HG03457 (cell line): ENCODE results near the gene RAI1.

ENCODE experiments used
- ATAC-seq: cut with Tn5 transposase; IDR thresholded peaks from one replicate; pipeline ENCODE4 v1.9.1; 2021; ENCODE audit warnings: moderate number of reproducible peaks; ENCODE audit not compliant: unreplicated experiment

The RAI1 gene

GRCh38 chr17:17713839-17714238 is 32.6 kb downstream of the RAI1 start:
- no peak for ATAC-seq

- ATAC-seq: no peak
These were observed 33.1 kb downstream of the RAI1 start for GRCh38 chr17:17714261-17714866.

DNA sequence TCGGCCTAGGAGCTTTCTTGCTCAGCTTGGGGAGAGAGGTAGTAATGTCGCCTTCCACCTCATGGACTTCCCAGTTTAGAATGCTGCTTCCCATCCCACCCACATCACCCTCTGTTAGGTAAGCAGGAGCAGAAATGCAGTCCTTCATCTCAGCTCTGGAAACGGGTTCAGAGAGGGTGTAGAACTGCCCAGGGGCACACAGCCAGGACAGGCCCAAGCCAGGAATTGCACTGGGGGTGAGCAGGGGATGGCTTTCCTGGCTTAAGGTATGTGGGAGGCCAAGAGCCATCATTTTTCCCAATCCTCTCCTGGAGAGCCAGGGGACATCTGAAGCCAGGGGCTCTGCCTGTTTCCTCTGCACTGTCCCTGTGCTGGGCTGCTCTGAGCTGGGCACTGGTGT is 33.6 kb downstream of the RAI1 start:
- ATAC-seq: no peak

- ATAC-seq: no peak
These were observed 35.7 kb downstream of the RAI1 start for GRCh38 chr17:17716837-17717523.

- no peak for ATAC-seq
These were observed 37.0 kb downstream of the RAI1 start for GRCh38 chr17:17718251-17718650.

DNA sequence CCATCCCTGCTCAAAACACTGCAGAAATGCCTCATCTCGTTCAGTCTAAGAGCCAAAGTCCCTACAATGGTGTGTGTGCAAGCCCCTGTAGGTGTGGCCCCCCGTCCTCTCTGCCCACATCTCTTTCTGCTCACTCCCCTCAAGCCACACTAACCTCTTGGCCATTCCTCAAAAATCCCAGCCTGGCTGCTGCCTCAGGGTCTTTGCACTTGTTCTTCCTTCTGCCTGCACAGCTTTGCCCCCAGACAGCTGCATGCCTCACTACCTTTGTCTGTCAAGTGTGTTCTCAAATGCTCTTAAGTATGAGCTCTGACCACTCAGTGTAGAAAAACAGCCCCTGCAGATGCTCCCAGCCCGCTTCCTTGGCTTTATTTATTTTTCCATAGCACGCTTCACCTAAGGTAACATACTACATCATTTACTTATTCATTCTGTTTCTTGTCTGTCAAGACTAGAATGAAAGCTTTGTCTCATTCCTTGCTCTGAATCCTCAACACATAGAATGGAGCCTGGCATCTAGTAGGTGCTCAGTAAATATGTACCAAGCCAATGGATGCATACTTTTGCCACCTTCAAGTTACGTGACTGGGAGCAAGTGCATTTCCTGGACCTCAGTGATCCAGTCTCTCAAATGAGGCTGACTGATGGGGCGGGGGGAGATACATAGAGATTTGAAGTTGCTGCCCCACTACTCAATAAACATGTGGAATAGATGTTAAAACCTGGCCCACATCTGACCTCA is 38.1 kb downstream of the RAI1 start:
- ATAC-seq: no peak

DNA sequence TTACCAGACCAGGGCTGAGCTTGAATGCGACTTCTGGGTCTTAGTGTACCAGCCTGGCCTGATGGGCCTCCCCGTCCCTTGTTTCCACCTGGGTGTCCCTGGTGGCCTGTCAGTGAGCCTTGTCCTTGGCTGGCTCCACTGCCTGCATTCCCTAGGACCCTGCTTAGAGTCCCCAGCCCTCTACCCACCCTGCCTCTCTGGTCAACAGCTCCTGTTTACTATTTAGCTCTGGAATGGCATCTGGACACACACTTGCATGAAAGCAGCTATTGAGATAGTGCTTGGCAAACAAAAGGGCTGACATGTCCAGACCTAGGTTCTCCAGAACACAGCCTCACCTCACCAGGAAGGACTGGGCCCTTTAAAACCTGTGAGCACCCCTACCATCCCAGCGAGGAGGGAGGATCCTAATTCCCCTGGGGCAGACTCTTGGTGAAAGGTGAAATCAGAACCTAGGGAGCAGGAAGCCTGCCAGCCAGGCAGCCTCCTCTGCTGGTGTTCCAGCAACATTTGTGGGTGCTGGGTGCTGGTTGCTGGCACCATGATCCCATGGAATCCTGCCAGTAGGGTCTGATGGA is 38.8 kb downstream of the RAI1 start:
- ATAC-seq: no peak

- ATAC-seq: no peak
These were observed 39.9 kb downstream of the RAI1 start for GRCh38 chr17:17721140-17721668.

GRCh38 chr17:17722081-17722905 is 41.0 kb downstream of the RAI1 start:
- ATAC-seq: no peak

DNA sequence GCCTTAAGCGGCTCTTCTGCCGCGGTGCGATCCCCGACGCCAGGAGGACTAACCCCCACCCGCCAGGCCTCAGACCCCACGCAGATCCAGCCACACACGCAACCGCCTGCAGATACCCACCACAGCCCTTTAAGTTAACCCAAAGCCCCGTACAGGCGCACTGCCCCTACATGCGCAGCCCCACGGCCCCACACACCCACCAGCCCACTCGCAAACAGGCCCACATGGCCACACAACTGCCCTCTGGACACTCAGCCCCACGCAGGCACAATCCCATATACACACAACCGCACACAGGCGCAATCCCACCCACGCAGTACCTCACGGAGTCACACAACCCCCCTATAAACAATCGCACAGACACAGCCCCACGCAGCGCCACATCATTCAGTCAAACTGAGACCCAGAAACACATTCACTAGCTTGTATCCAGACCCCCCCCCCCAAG is 41.7 kb downstream of the RAI1 start:
- ATAC-seq: no peak

DNA sequence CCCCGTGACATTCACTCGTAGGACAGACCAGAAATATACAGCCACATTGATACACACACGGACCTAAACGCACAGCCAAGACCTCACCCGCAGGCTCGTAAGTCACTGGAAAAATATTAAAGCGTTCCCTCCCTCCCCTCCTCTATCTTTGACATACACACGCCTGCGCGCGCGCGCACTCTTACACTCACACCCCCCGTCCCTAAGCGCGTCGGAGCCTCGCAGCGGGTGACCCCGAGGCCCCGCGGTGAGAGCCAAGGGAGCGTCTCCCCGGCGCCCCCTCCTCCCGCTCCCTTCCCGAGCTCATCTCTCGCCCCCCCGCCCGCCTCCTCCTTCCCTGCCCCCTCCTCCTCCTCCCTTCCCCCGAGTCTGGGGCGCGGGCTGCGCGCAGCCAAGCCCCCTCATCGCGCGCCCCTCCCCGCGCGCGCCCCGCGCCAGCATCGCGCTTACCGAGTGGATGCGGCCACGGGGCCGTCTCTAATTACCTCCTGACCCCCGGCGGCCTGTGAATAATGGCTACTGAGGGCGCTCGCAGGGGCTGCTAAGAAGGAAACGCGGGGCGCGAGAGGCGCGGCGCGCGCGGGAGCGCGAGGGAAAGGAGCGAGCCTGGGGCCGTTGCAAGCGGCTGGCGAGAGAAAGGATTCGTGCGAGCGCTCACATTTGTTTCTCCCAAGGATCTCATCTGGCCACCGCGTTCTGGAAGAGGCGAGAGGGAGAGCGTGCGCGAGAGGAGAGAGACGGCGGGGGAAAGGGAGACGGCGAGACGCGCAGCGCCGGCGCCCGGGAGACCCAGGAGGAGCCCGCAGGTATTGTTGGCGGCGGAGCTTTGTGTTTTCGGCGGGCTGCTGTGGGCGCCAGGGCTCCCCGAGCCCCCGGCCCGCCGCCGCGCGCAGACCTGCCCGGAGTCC is 42.4 kb downstream of the RAI1 start:
- no peak for ATAC-seq

GRCh38 chr17:17724307-17725010 is 43.2 kb downstream of the RAI1 start:
- no peak for ATAC-seq

GRCh38 chr17:17725011-17725751 is 43.9 kb downstream of the RAI1 start:
- ATAC-seq: no peak

DNA sequence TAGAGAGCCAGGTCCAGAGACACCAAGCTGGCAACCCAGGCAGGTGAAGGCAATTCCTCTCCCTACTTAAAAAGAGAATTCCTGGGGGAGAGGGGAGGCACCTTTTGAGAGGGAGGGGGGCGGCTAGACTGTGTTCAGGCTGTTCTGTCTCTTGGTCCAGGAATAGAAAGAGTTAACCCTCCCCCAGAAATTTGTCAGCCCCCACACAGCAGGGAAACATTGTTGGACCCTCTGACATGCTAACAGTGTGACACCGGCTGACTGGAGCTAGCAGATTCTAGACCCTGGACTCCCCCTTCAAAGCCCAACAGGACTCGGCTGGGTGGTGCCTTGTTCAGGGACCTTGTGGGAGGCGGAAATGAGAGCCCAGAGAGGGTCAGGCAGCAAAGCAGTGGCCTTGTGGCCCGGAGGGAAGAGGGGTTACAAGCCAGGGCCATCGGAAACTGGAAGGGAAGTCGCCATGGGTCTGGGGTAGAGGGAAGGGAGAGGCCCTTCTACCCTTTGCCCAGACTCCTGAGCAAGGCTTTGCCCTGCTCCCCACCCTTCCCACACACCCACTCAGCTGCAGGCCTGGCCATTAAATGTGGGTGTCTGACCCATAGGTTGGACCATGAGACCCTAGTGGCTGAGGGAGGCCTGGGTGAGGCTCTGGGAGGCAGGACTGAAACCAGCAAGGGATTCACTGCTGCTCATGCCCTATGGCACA is 44.6 kb downstream of the RAI1 start:
- ATAC-seq: no peak

DNA sequence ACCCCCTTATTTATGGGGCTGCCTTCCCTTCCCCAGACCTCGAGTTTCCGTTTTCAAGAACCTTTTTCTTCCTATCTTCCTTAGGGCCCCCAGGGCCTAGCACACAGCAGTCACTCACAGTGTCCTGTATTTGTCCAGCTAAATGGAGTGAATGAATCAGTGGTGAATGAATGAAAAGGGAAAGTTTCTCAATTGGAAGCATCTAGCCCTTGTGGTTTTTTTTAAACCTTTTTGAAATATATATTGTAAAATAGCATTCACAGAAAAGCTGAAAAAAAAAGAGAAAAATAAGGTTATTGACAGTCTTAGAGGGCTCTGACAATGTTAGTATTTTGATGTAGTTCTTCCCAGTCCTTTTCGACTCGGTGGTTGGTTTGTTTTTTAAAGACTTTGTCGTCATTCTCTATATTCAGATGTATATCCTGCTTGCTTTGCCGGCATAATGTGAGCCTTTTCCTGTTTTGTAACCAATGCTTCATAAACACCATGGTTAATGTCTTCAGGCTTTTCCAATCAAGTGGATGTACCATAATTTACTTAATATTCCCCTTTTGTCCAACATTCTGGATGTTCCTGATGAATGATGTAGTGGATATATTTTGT is 45.3 kb downstream of the RAI1 start:
- ATAC-seq: no peak

GRCh38 chr17:17727111-17727659 is 45.9 kb downstream of the RAI1 start:
- no peak for ATAC-seq

DNA sequence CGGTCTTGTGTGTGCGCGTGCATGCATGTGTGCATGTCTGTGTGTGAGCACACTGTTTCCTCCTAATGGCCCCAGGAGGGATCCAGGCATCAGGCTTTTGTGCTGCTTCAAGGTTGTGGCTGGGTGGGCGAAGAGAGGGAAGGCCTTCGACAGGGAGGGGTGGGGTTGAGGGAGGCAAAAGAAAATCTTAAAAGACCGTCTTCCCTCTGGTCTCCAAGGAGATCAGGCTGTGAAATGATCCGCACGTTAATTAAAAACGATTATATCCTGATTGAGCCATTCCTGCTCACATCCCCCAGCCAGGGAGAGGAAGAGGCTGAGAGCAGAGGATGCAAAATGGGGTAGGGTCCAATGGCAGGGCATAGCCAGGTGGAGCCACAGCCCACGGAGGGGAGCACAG is 46.9 kb downstream of the RAI1 start:
- no peak for ATAC-seq
